Parathyroid adenoma (tissue), 2 donors: Measurements from ENCODE around the gene PAX5.

Source experiments
- H2AFZ ChIP-seq: fragments of 300-600 bp; sonication (generic); one replicate; pipeline ENCODE4 v1.7.0; 2017; ENCODE audit warnings: antibody characterized with exemption, mild to moderate bottlenecking
- H3K27ac ChIP-seq: fragments of 300-600 bp; sonication (generic); one replicate; pipeline ENCODE4 v1.7.0; 2017
- H3K27me3 ChIP-seq: fragments of 300-600 bp; sonication (generic); one replicate; pipeline ENCODE4 v1.7.0; 2017; ENCODE audit warnings: low read length; ENCODE audit not compliant: control insufficient read depth, insufficient read depth
- H3K36me3 ChIP-seq: fragments of 300-600 bp; sonication (generic); one replicate; pipeline ENCODE4 v1.7.0; 2017; ENCODE audit warnings: low read length; ENCODE audit not compliant: control insufficient read depth, insufficient read depth
- H3K4me1 ChIP-seq: fragments of 300-600 bp; sonication (generic); one replicate; pipeline ENCODE4 v1.7.0; 2017; ENCODE audit warnings: control low read depth
- H3K4me2 ChIP-seq: fragments of 300-600 bp; sonication (generic); one replicate; pipeline ENCODE4 v1.7.0; 2017; ENCODE audit warnings: low read length
- H3K4me3 ChIP-seq: fragments of 300-600 bp; sonication (generic); one replicate; pipeline ENCODE4 v1.7.0; 2017; ENCODE audit warnings: low read depth, low read length
- H3K79me2 ChIP-seq: fragments of 300-600 bp; sonication (generic); one replicate; pipeline ENCODE4 v1.7.0; 2017; ENCODE audit warnings: control low read depth
- H3K9ac ChIP-seq: fragments of 300-600 bp; sonication (generic); one replicate; pipeline ENCODE4 v1.7.0; 2017; ENCODE audit warnings: mild to moderate bottlenecking
- H3K9me3 ChIP-seq: fragments of 300-600 bp; sonication (generic); one replicate; pipeline ENCODE4 v1.7.0; 2017; ENCODE audit warnings: low read length; ENCODE audit not compliant: control insufficient read depth
- CTCF ChIP-seq: fragments of 300-600 bp; sonication (generic); IDR thresholded peaks from one replicate; pipeline ENCODE4 v1.7.0; 2017; ENCODE audit warnings: antibody characterized with exemption, mild to moderate bottlenecking
- donor health status: primary hyperparathyroidism.

The PAX5 gene

DNA sequence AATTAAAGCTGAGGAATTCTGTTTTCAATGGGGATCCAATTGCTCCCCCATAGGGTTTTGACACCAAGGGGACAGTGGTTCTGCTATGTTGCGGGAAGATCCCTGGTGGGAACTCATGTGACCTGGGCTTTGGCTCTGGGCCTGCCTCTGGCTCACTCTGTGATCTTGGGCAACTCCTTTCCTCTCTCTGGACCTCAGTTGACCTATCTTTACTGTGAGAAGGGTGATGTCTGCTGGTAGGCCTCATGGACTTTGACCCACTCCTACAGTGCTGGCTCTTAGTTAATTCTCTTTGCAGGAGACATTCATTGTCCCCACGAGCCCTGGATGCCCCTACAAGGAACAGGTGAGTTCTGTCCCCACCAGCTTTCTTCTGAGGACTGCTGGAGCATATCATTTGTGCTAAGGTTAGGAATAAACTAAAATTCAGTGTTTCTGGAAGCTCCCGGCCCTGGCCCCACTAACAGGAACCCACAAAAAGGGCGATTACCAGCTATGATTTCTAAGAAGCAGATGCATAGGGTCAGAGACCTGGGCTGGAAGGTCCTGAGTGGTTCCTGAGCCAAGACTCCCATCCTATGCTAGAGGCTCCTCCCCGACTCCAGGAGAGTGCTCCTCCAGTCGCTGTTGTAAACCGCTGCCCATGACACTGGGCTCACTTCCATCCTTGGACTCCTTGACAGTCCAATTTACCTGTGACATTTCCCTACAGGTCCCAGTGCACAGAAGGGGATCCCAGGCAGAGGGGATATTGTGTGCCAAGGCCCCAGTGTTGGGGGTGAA, 218.3 kb downstream of the PAX5 start:
- H3K27me3 ChIP-seq: no peaks in the 10 kb centered on the region
- no peak overlapping the region for H3K4me3 ChIP-seq
- H3K36me3 ChIP-seq: no peaks in the 10 kb centered on the region
- no peak overlapping the region for H3K9ac ChIP-seq
- no peak for TF ChIP-seq CTCF
- no peak overlapping the region for H3K4me2 ChIP-seq
- H3K27ac ChIP-seq: no peak overlapping the region
- H2AFZ ChIP-seq: no peak overlapping the region
- no peaks in the 10 kb centered on the region for H3K79me2 ChIP-seq
- H3K9me3 ChIP-seq: no peaks in the 10 kb centered on the region
- no peaks in the 10 kb centered on the region for H3K4me1 ChIP-seq

GRCh38 chr9:36815023-36815422, 219.0 kb downstream of the PAX5 start:
- H3K9ac ChIP-seq: no peak overlapping the region
- H3K36me3 ChIP-seq: no peaks in the 10 kb centered on the region
- H3K27ac ChIP-seq: no peak overlapping the region
- no peaks in the 10 kb centered on the region for H3K4me1 ChIP-seq
- TF ChIP-seq CTCF: no peak
- H3K4me2 ChIP-seq: no peak overlapping the region
- no peak overlapping the region for H2AFZ ChIP-seq
- no peaks in the 10 kb centered on the region for H3K9me3 ChIP-seq
- no peak overlapping the region for H3K4me3 ChIP-seq
- H3K79me2 ChIP-seq: no peaks in the 10 kb centered on the region
- no peaks in the 10 kb centered on the region for H3K27me3 ChIP-seq

DNA sequence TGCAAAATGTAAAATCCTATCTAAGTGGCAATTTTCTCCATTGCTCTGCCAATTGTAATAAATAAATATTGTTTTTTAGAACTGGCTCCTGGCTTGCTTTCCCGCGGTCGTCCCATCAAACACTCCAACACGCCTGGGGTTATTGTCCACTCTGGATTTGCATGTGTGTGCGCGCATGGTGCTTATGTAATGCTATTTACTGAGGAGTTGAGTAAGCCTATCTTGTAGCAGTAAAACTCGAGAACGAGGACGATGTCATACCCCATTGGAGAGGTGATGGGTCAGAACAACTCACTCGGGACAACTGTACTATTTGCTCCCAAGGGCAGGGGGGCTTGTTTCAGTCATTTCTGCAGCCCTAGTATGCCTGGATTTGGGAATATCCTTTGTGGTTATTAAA, 220.9 kb downstream of the PAX5 start:
- Histone ChIP-seq H3K9ac (no peak overlapping the region), H3K4me2 (no peak overlapping the region)

GRCh38 chr9:36812556-36812955, 221.5 kb downstream of the PAX5 start:
- Histone ChIP-seq H2AFZ (no peak overlapping the region), H3K79me2 (no peaks in the 10 kb centered on the region), H3K9me3 (no peaks in the 10 kb centered on the region), H3K9ac (no peak overlapping the region), H3K4me3 (no peak overlapping the region), H3K36me3 (no peaks in the 10 kb centered on the region), H3K4me1 (no peaks in the 10 kb centered on the region), H3K27ac (no peak overlapping the region), H3K27me3 (no peaks in the 10 kb centered on the region), H3K4me2 (no peak overlapping the region)
- no peak for TF ChIP-seq CTCF

More for the DNA sequence above, 220.9 kb downstream of the PAX5 start:
- Histone ChIP-seq H2AFZ (no peak overlapping the region), H3K9me3 (no peaks in the 10 kb centered on the region), H3K27ac (no peak overlapping the region), H3K36me3 (no peaks in the 10 kb centered on the region), H3K27me3 (no peaks in the 10 kb centered on the region), H3K4me3 (no peak overlapping the region), H3K79me2 (no peaks in the 10 kb centered on the region), H3K4me1 (no peaks in the 10 kb centered on the region)
- TF ChIP-seq CTCF: no peak

DNA sequence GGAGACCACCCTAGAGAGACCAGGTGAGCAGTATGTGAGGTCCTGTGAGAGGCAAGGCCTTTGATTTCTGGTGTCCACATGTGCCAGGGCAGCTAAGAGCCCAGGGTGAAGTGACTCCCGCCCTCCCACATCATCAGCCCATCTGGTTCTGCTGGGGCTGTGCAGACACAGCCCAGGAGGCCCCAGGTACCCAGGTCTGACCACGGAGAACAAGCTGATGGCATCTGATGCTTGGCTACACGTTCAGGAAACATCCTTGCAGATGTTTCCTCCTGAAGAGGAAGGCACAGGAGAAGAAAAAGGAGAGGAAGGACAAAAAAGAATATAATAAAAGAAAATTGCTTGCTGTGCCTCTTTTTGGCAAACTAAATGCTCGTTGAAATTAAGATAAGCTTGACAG, 225.8 kb downstream of the PAX5 start:
- no peak for TF ChIP-seq CTCF
- Histone ChIP-seq H3K27ac (no peak overlapping the region), H3K4me3 (no peak overlapping the region)

More for the DNA sequence above, 225.8 kb downstream of the PAX5 start:
- Histone ChIP-seq H3K4me2 (no peak overlapping the region), H3K9ac (no peak overlapping the region), H3K79me2 (no peaks in the 10 kb centered on the region), H3K9me3 (no peaks in the 10 kb centered on the region), H3K36me3 (no peaks in the 10 kb centered on the region), H3K27me3 (no peaks in the 10 kb centered on the region), H2AFZ (no peak overlapping the region), H3K4me1 (no peaks in the 10 kb centered on the region)
